ENCODE data around the gene MPDZ.

The MPDZ gene

GRCh38 chr9:13100914-13101572 lies 178.4 kb downstream of the MPDZ start:
- DNase-seq (ENCODE audit: insufficient read length) (no peak), FAIRE-seq (no peak)
- no peak for TF ChIP-seq POLR2AphosphoS5 (IDR thresholded peaks at IDR 0.05; ENCODE audit: low read depth, low read length)
- no peak for TF ChIP-seq TAF1 (IDR thresholded peaks at IDR 0.05; ENCODE audit: borderline replicate concordance, low read depth, low read length)

DNA sequence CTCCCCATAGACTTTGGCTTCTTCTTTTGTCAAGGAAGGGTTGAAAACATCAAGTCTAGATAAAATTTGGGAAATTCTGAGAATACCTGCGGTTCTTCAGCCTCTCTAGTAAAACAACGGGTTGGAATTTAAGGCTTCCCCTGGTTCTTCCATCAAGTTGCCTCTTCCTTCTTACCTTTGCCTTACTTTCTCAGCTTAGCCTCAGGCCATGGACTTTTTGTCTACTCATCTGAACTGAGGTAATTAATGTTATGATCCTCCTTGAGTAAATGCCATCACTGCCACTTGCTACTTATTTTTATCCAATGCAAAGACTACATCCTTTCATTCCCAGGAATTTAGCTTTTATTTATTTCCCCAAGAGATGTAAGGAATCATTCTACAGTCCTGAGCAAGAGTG lies 184.4 kb downstream of the MPDZ start:
- FAIRE-seq, result no peak
- no peak for DNase-seq (ENCODE audit: insufficient read length)
- no peak for TF ChIP-seq POLR2A (IDR thresholded peaks at IDR 0.05; ENCODE audit: low read depth, low read length)

DNA sequence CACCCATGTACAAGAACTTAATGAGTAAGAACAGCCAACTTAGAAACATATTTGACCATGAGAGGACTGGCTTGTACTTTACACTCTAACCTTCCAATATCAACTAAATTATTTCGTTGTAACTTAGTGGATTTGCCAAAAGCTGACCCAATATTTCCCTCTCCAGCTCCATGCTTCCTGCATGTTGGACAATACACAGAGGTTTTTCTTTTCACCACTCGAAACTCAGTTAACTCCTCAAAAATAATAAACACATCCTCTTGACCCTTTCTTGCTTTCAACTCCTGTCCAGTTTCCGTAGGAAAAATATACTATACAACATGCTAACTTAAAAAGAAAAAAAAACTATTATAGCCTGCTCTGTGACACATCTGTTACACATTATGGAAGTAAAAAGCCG lies 188.9 kb downstream of the MPDZ start:
- FAIRE-seq (no peak), DNase-seq (ENCODE audit: insufficient read length) (no peak)
- TF ChIP-seq TAF1 (IDR thresholded peaks at IDR 0.05; ENCODE audit: borderline replicate concordance, low read depth, low read length) (no peak), POLR2A (IDR thresholded peaks at IDR 0.05; ENCODE audit: low read depth, low read length) (no peak), POLR2AphosphoS5 (IDR thresholded peaks at IDR 0.05; ENCODE audit: low read depth, low read length) (no peak)

- FAIRE-seq (no peak), DNase-seq (ENCODE audit: insufficient read length) (no peak)
- TF ChIP-seq POLR2A (IDR thresholded peaks at IDR 0.05; ENCODE audit: low read depth, low read length) (no peak), TAF1 (IDR thresholded peaks at IDR 0.05; ENCODE audit: borderline replicate concordance, low read depth, low read length) (no peak), POLR2AphosphoS5 (IDR thresholded peaks at IDR 0.05; ENCODE audit: low read depth, low read length) (no peak)
Observed at GRCh38 chr9:13089666-13090065, 189.8 kb downstream of the MPDZ start.

DNA sequence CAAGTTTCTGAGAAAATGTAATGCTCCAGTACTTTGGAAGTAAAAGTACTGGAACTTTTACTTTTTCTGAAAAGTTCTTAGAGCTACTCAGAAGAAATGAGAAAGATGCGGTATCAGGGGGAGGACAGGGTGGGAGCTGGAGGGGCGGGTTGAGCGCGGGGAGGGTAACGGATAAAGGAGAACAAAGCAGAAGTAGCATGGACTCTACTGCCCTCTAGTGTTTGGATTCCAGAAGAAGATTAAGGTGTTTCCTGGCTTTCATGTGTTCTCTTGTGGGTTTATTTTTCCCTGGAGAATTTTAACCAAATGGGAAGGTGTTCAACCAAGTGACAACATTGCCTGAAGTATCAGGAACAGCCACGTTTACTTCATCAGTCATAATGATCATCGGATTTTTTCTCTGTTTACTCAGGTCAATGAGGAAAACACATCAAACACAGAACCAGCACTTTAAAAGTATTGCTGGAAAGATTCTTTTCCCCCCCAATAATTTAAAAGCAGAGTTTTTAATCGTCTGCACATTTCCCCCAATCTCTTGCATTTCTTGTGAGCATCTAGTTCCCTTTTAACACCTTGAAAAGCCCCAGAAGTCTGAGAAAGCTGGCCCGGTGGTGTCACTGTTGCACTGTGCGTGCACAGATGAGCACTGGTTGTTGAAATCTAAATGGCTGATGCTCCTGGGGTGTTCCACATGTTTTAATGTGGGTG lies 190.6 kb downstream of the MPDZ start:
- DNase-seq (ENCODE audit: insufficient read length) (peak; percentile 26), FAIRE-seq (peak; percentile 77)
- no peak for TF ChIP-seq POLR2A (IDR thresholded peaks at IDR 0.05; ENCODE audit: low read depth, low read length)
- TF ChIP-seq POLR2AphosphoS5 (IDR thresholded peaks at IDR 0.05; ENCODE audit: low read depth, low read length), result no peak
- no peak for TF ChIP-seq TAF1 (IDR thresholded peaks at IDR 0.05; ENCODE audit: borderline replicate concordance, low read depth, low read length)

DNA sequence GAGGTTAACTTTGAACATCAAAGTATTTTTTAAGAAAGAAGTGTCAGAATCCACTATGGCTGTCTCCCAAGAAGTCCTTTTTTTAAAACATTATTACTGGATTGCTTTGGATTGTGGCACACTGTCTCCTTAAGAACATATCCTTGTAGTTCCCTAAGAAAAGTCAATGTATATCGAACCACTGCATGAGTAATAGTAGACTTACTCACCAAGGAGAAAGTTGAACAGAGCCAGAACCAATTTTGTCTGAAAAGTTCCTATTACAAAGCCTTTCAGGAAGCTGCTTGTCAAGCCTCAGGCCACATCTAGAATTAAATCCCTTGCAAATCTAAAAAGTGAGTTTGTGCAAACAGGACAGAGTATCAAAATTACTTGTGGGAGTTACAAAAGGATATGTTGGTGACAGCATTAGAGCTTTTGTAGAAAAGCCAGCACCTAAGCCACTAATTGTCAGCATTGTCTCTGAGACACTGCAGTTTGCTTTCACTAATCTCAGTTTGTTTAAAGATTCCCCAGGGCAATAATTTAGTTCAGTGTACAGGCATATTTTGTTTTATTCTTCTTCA lies 195.4 kb downstream of the MPDZ start:
- FAIRE-seq (no peak), DNase-seq (ENCODE audit: insufficient read length) (no peak)
- TF ChIP-seq POLR2A (IDR thresholded peaks at IDR 0.05; ENCODE audit: low read depth, low read length) (no peak), POLR2AphosphoS5 (IDR thresholded peaks at IDR 0.05; ENCODE audit: low read depth, low read length) (no peak), TAF1 (IDR thresholded peaks at IDR 0.05; ENCODE audit: borderline replicate concordance, low read depth, low read length) (no peak)

DNA sequence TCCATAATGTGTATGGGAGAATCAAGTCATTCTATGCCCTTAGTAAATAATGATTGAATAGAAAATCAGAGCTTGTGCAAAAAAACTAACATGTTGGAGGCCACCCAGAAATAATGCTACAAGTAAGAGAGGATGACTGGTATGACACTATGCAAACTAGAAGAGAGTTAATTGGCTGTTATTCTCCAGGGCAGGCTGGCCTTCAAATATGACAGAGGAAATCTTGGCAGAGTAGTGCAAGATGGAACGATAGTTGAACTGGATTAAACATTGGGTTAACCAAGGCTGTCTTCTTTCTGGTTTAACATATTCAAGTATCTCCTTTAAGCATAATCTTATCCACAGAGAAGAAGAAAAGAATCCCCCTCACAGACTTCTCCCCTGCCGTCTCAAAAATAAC lies 196.1 kb downstream of the MPDZ start:
- FAIRE-seq (no peak), DNase-seq (ENCODE audit: insufficient read length) (no peak)
- TF ChIP-seq TAF1 (IDR thresholded peaks at IDR 0.05; ENCODE audit: borderline replicate concordance, low read depth, low read length) (no peak), POLR2AphosphoS5 (IDR thresholded peaks at IDR 0.05; ENCODE audit: low read depth, low read length) (no peak), POLR2A (IDR thresholded peaks at IDR 0.05; ENCODE audit: low read depth, low read length) (no peak)

DNA sequence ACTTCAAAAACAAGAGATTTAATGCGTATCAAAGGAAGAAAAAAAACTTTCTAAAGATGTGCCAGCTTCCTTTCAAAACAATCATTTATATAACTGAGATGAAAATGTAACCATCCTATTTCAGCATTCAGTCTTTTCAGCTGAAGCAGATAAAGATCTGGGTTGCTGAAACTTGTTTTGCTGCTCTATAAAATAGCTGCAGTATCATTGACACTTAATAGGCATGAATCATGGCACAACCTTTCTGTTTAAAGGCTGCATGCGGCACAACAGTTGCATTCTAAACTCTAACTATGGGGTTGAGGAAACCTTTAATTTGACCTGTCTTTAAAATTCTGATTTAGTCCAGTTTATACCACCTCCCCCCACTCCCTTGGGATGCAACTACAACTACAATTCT lies 196.7 kb downstream of the MPDZ start:
- no peak for FAIRE-seq
- no peak for DNase-seq (ENCODE audit: insufficient read length)
- TF ChIP-seq POLR2AphosphoS5 (IDR thresholded peaks at IDR 0.05; ENCODE audit: low read depth, low read length), result no peak

DNA sequence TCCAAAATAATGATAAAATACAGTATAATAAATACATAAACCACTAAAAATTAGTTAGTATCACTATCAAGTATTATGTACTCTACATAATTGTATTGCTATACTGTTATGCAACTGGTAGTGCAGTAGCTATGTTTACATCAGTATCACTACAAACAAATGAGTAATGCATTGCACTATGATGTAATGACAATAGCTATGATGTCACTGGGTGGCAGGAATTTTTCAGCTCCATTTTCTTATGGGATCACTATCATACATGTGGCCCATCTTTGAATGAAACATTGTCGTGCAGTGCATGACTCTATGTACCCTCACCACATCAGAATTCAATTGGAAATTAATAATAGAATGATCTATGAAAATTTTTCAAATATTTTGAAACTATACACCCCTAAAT lies 201.3 kb downstream of the MPDZ start:
- TF ChIP-seq POLR2A (IDR thresholded peaks at IDR 0.05; ENCODE audit: low read depth, low read length), result no peak
- TF ChIP-seq TAF1 (IDR thresholded peaks at IDR 0.05; ENCODE audit: borderline replicate concordance, low read depth, low read length), result no peak
- TF ChIP-seq POLR2AphosphoS5 (IDR thresholded peaks at IDR 0.05; ENCODE audit: low read depth, low read length), result no peak
- FAIRE-seq (no peak), DNase-seq (ENCODE audit: insufficient read length) (no peak)

GRCh38 chr9:13076616-13077015 lies 202.9 kb downstream of the MPDZ start:
- no peak for FAIRE-seq
- no peak for DNase-seq (ENCODE audit: insufficient read length)
- TF ChIP-seq POLR2A (IDR thresholded peaks at IDR 0.05; ENCODE audit: low read depth, low read length) (no peak), POLR2AphosphoS5 (IDR thresholded peaks at IDR 0.05; ENCODE audit: low read depth, low read length) (no peak), TAF1 (IDR thresholded peaks at IDR 0.05; ENCODE audit: borderline replicate concordance, low read depth, low read length) (no peak)

GRCh38 chr9:13071921-13072320 lies 207.6 kb downstream of the MPDZ start:
- no peak for DNase-seq (ENCODE audit: insufficient read length)
- TF ChIP-seq TAF1 (IDR thresholded peaks at IDR 0.05; ENCODE audit: borderline replicate concordance, low read depth, low read length) (no peak), POLR2A (IDR thresholded peaks at IDR 0.05; ENCODE audit: low read depth, low read length) (no peak), POLR2AphosphoS5 (IDR thresholded peaks at IDR 0.05; ENCODE audit: low read depth, low read length) (no peak)
- no peak for FAIRE-seq
